Body of pancreas (tissue), 4 donors: ENCODE measurements around the gene ANKRD23. TPM values are rescaled to one million over a fixed set of nuclear protein-coding genes. Genes with fewer than 3 reads are reported as not detected.
A peak's percentile ranks its signal among the peaks of the same experiment; 100 is the strongest.
"Not testable (repeated sequence)": the region's sequence is repeated elsewhere in the genome, so short reads cannot be mapped to it uniquely, and the experiment has no call there.

Experiments used
- ATAC-seq: fragments of 150-250 bp; one replicate; pipeline ENCODE4 v1.9.1; 2016
- DNase-seq, 4 donors: peaks; one replicate each; pipeline ENCODE4 v3.0.0-alpha.2; 2019
- H3K27ac ChIP-seq, 4 donors: fragments of 200-600 bp; sonication (generic); 1 replicate in 3 of 4; 2 replicates in 1 of 4; pipeline versions ENCODE4 v1.5.1 to v1.6.1; 2016 to 2019; ENCODE audit warnings: mild to moderate bottlenecking in 1 of 4, mixed read lengths in 1 of 4, moderate library complexity in 1 of 4
- H3K27me3 ChIP-seq, 2 donors: fragments of 200-600 bp; sonication (generic); one replicate each; pipeline ENCODE4 v1.6.0; 2016; ENCODE audit warnings: mild to moderate bottlenecking in 1 of 2
- H3K36me3 ChIP-seq, 2 donors: fragments of 200-600 bp; sonication (generic); replicated peaks in 1 of 2; 2 replicates each; pipeline ENCODE4 v1.5.1; 2016; ENCODE audit warnings: low read depth in 2 of 2; ENCODE audit not compliant: insufficient read depth in 1 of 2
- H3K4me1 ChIP-seq: fragments of 200-600 bp; sonication (generic); one replicate; pipeline ENCODE4 v1.6.0; 2016
- H3K4me3 ChIP-seq, 2 donors: fragments of 200-600 bp; sonication (generic); 1 replicate in 1 of 2; 2 replicates in 1 of 2; pipeline ENCODE4 v1.5.1; 2016 to 2019
- H3K9me3 ChIP-seq, 3 donors: fragments of 200-600 bp; sonication (generic); 1 replicate in 2 of 3; 2 replicates in 1 of 3; pipeline ENCODE4 v1.5.1; 2016
- CTCF ChIP-seq, 7 experiments: fragments of 450-650 bp in 4 of 7; fragments of 200-600 bp in 3 of 7; sonication (generic) in 3 of 7; IDR thresholded peaks; one replicate each; pipeline ENCODE4 v1.5.1; 2016 to 2019; ENCODE audit warnings: antibody characterized with exemption in 7 of 7
- POLR2A ChIP-seq, 3 donors: fragments of 450-650 bp; IDR thresholded peaks; one replicate each; pipeline ENCODE4 v1.6.1; 2016; ENCODE audit warnings: antibody characterized with exemption in 3 of 3, mild to moderate bottlenecking in 2 of 3
- WGBS, 2 donors: methylation state at CpG; one replicate each; pipeline ENCODE4 v1.1.5; 2017; 5-methylcytosine and 5-hydroxymethylcytosine counted together
- intact Hi-C: fragments of 100-400 bp; cut with DNase I; formaldehyde crosslinking; loops from one replicate; pipeline ENCODE4 v1.15.1; 2023
- total RNA-seq, 2 donors: library from RNA; depleted of rRNA; stranded (reverse); fragments of >200 nt; gene quantifications; one replicate each; pipeline ENCODE4 v1.1.0, GENCODE V29; 2016

ANKRD23 gene
- 10 to 100 TPM in 1 of 2 donors, 1 to 10 TPM in 1; 4.2 to 12.9 TPM for total RNA-seq

- Histone ChIP-seq H3K27me3 (no peaks in the 10 kb centered on the region), H3K36me3 (peaks cover 0 to 2% of the 10 kb centered on the region in 2 donors), H3K9me3 (no peaks in the 10 kb centered on the region), H3K27ac (no peak within 1 kb of the TSS), H3K4me3 (no peak within 1 kb of the TSS), H3K4me1 (no peaks in the 10 kb centered on the region)
- ATAC-seq (no peak), DNase-seq (no peak)
- 91 to 94% methylated on average over 12 to 14 of the region's 14 CpGs for WGBS, 2 donors
- intact Hi-C loops = no loop called here
- no peak for TF ChIP-seq POLR2A (IDR thresholded peaks at IDR 0.05)
- no peak for TF ChIP-seq CTCF (IDR thresholded peaks at IDR 0.05)
Measured at GRCh38 chr2:96843538-96844268, at the start of gene ANKRD23. ANKRD23 (minus strand) TSS chr2:96844021; CDS start chr2:96843992, 29 bp downstream.

- Histone ChIP-seq H3K4me1 (peaks cover 15% of the 10 kb centered on the region), H3K27ac (no peak overlapping the region), H3K9me3 (no peaks in the 10 kb centered on the region), H3K36me3 (no peaks in the 10 kb centered on the region), H3K4me3 (no peak overlapping the region), H3K27me3 (no peaks in the 10 kb centered on the region)
- intact Hi-C loops = no loop called here
- no peak for ATAC-seq
- DNase-seq = peak in 1 of 4 donors; percentile 78
- 75 to 83% methylated on average over 6 to 11 of the region's 11 CpGs for WGBS, 2 donors
- TF ChIP-seq POLR2A (IDR thresholded peaks at IDR 0.05) = no peak
- no peak for TF ChIP-seq CTCF (IDR thresholded peaks at IDR 0.05)
Measured at GRCh38 chr2:96891591-96892333, 47.9 kb upstream of the ANKRD23 start.

- no peak for TF ChIP-seq POLR2A (IDR thresholded peaks at IDR 0.05)
- TF ChIP-seq CTCF (IDR thresholded peaks at IDR 0.05) = no peak
- ATAC-seq (no peak), DNase-seq (no peak)
- no peaks in the 10 kb centered on the region for H3K27me3 ChIP-seq
- no peaks in the 10 kb centered on the region for H3K9me3 ChIP-seq
- 57 to 75% methylated on average over 4 to 6 of the region's 6 CpGs for WGBS, 2 donors
- intact Hi-C loops = no loop called here
- H3K4me3 ChIP-seq = no peak overlapping the region
- H3K36me3 ChIP-seq = no peaks in the 10 kb centered on the region
- H3K27ac ChIP-seq = no peak overlapping the region
- peaks cover 15% of the 10 kb centered on the region for H3K4me1 ChIP-seq
Measured at GRCh38 chr2:96890726-96891385, 47.0 kb upstream of the ANKRD23 start.

- H3K27ac ChIP-seq = no peak overlapping the region
- WGBS, 2 donors = 85 to 94% methylated on average over 7 of the region's 7 CpGs
Measured at GRCh38 chr2:96890252-96890651, 46.4 kb upstream of the ANKRD23 start.

GRCh38 chr2:96889502-96889901 is 45.7 kb upstream of the ANKRD23 start:
- DNase-seq, H3K4me3 ChIP-seq, ATAC-seq, H3K27me3 ChIP-seq, H3K27ac ChIP-seq, intact Hi-C loops, H3K9me3 ChIP-seq, H3K36me3 ChIP-seq: not testable (repeated sequence)
- WGBS, 2 donors = 88 to 93% methylated on average over 5 of the region's 5 CpGs
- peaks cover 15% of the 10 kb centered on the region for H3K4me1 ChIP-seq

More at GRCh38 chr2:96890252-96890651, 46.4 kb upstream of the ANKRD23 start:
- intact Hi-C loops = no loop called here
- Histone ChIP-seq H3K4me1 (peaks cover 15% of the 10 kb centered on the region), H3K4me3 (no peak overlapping the region), H3K36me3 (no peaks in the 10 kb centered on the region), H3K27me3 (no peaks in the 10 kb centered on the region), H3K9me3 (no peaks in the 10 kb centered on the region)
- DNase-seq (no peak), ATAC-seq (no peak)
- TF ChIP-seq CTCF (IDR thresholded peaks at IDR 0.05) = no peak
- TF ChIP-seq POLR2A (IDR thresholded peaks at IDR 0.05) = no peak
